MCF 10A (cell line): ENCODE results near the gene MEX3D. TPM values are rescaled to one million over a fixed set of nuclear protein-coding genes. Genes with fewer than 3 reads are reported as not detected.
A peak's percentile ranks its signal among the peaks of the same experiment; 100 is the strongest.

Experiments
- BruUV-seq: library from RNA; stranded (reverse); fragments of 400-500 nt; replicated peaks from 2 replicates; lab custom pipeline; 2021; lab: Mats Ljungman, UMichigan
- CTCF ChIA-PET: fragments of 300-600 bp; sonication (Branson Sonifier 250); formaldehyde crosslinking; extraction: SDS; loops from one replicate; lab custom pipeline; 2021; ENCODE audit warnings: antibody characterized with exemption, inconsistent platforms; lab: Yijun Ruan, JAX
- POLR2A ChIA-PET: fragments of 300-600, 350-650 bp; sonication (Branson Sonifier 250); formaldehyde crosslinking; extraction: SDS; loops from one replicate; lab custom pipeline; 2020; ENCODE audit warnings: antibody characterized with exemption, inconsistent platforms; lab: Yijun Ruan, JAX
- DNase-seq: peaks from one replicate; pipeline ENCODE4 v3.0.0-alpha.2; 2018; ENCODE audit not compliant: unreplicated experiment
- H3K27ac Mint-ChIP-seq: one replicate; pipeline ENCODE4 v1.8.0; 2022; ENCODE audit warnings: mild to moderate bottlenecking, low read depth, mixed read lengths; ENCODE audit not compliant: unreplicated experiment
- H3K27me3 Mint-ChIP-seq: one replicate; pipeline ENCODE4 v1.8.0; 2022; ENCODE audit warnings: mixed read lengths; ENCODE audit not compliant: insufficient read depth, unreplicated experiment
- H3K36me3 Mint-ChIP-seq: one replicate; pipeline ENCODE4 v1.8.0; 2022; ENCODE audit warnings: mild to moderate bottlenecking, moderate library complexity, mixed read lengths; ENCODE audit not compliant: insufficient read depth, unreplicated experiment
- H3K4me1 Mint-ChIP-seq: one replicate; pipeline ENCODE4 v1.8.0; 2022; ENCODE audit warnings: mixed read lengths; ENCODE audit not compliant: insufficient read depth, unreplicated experiment
- H3K4me3 Mint-ChIP-seq: one replicate; pipeline ENCODE4 v1.8.0; 2022; ENCODE audit warnings: mild to moderate bottlenecking, moderate library complexity, mixed read lengths; ENCODE audit not compliant: unreplicated experiment
- H3K9me3 Mint-ChIP-seq: one replicate; pipeline ENCODE4 v1.8.0; 2022; ENCODE audit warnings: mixed read lengths; ENCODE audit not compliant: unreplicated experiment
- CTCF ChIP-seq: fragments of 200-600 bp; IDR thresholded peaks from one replicate; pipeline ENCODE4 v1.8.0; 2022; ENCODE audit warnings: antibody characterized with exemption, mild to moderate bottlenecking; ENCODE audit not compliant: unreplicated experiment
- intact Hi-C: fragments of 100-400 bp; cut with micrococcal nuclease; formaldehyde crosslinking; loops from 2 replicates; pipeline ENCODE4 v1.14.1; 2022
- total RNA-seq: library from RNA; stranded (reverse); gene quantifications from 2 replicates; pipeline ENCODE4 v1.2.3, GENCODE V29; 2022

MEX3D gene
- total RNA-seq, 1 experiment from 2014 or later = 20.0 TPM

GRCh38 chr19:1528596-1529429, 39.3 kb downstream of the MEX3D start:
- no TSS peak for BruUV-seq
- H3K27ac Mint-ChIP-seq = no peak overlapping the region
- no peak for DNase-seq
- no peak overlapping the region for H3K4me3 Mint-ChIP-seq
- CTCF ChIA-PET = no interaction called here
- no peak for TF ChIP-seq CTCF
- H3K4me1 Mint-ChIP-seq = no peaks in the 10 kb centered on the region
- H3K36me3 Mint-ChIP-seq = no peaks in the 10 kb centered on the region
- peaks cover 36% of the 10 kb centered on the region for H3K27me3 Mint-ChIP-seq
- POLR2A ChIA-PET = no interaction called here
- intact Hi-C loops = no loop called here
- no peaks in the 10 kb centered on the region for H3K9me3 Mint-ChIP-seq

GRCh38 chr19:1527650-1528309, 40.3 kb downstream of the MEX3D start:
- H3K27me3 Mint-ChIP-seq = peaks cover 36% of the 10 kb centered on the region
- ChIA-PET CTCF (no interaction called here), POLR2A (no interaction called here)
- no peaks in the 10 kb centered on the region for H3K36me3 Mint-ChIP-seq
- no TSS peak for BruUV-seq
- TF ChIP-seq CTCF = no peak
- no peaks in the 10 kb centered on the region for H3K9me3 Mint-ChIP-seq
- H3K4me1 Mint-ChIP-seq = no peaks in the 10 kb centered on the region
- DNase-seq = no peak
- intact Hi-C loops = no loop called here
- no peak overlapping the region for H3K27ac Mint-ChIP-seq
- H3K4me3 Mint-ChIP-seq = no peak overlapping the region

GRCh38 chr19:1526979-1527649, 41.0 kb downstream of the MEX3D start:
- no peaks in the 10 kb centered on the region for H3K4me1 Mint-ChIP-seq
- no TSS peak for BruUV-seq
- DNase-seq = peak; percentile 34
- intact Hi-C loops = no loop called here
- TF ChIP-seq CTCF = no peak
- peaks cover 36% of the 10 kb centered on the region for H3K27me3 Mint-ChIP-seq
- no peak overlapping the region for H3K4me3 Mint-ChIP-seq
- H3K9me3 Mint-ChIP-seq = no peaks in the 10 kb centered on the region
- ChIA-PET POLR2A (no interaction called here), CTCF (interaction anchor here (0.6 kb wide), 1 partner anchor 10 kb away, joined by 4 read pairs; no protein-coding TSS in a partner anchor)
- H3K36me3 Mint-ChIP-seq = no peaks in the 10 kb centered on the region
- H3K27ac Mint-ChIP-seq = no peak overlapping the region
